DOHH2 (cell line): ENCODE results near the gene RMP24.
A peak's percentile ranks its signal among the peaks of the same experiment; 100 is the strongest.

ENCODE experiments used
- H3F3A ChIP-seq: fragments of 200-600 bp; sonication (generic), shearing (Covaris generic); 2 replicates; pipeline ENCODE4 v1.6.0; 2016; ENCODE audit warnings: antibody characterized with exemption, mild to moderate bottlenecking; ENCODE audit not compliant: control insufficient read depth, insufficient read depth
- H3K27ac ChIP-seq: fragments of 200-600 bp; sonication (generic); 2 replicates; pipeline ENCODE4 v1.5.1; 2014; ENCODE audit warnings: low read depth, mild to moderate bottlenecking, low read length, moderate library complexity
- H3K27me3 ChIP-seq: fragments of 200-600 bp; sonication (generic); 2 replicates; pipeline ENCODE4 v1.6.1; 2014; ENCODE audit warnings: mild to moderate bottlenecking, low read length, mixed read lengths; ENCODE audit not compliant: control insufficient read depth
- H3K36me3 ChIP-seq: fragments of 200-600 bp; sonication (generic); 2 replicates; pipeline ENCODE4 v1.6.1; 2014; ENCODE audit warnings: mild to moderate bottlenecking, low read length, moderate library complexity, mixed read lengths; ENCODE audit not compliant: control insufficient read depth
- H3K4me1 ChIP-seq: fragments of 200-600 bp; sonication (generic); 2 replicates; pipeline ENCODE4 v1.6.1; 2014; ENCODE audit warnings: mild to moderate bottlenecking, low read length, mixed read lengths; ENCODE audit not compliant: control insufficient read depth
- H3K4me2 ChIP-seq: fragments of 200-600 bp; sonication (generic); 2 replicates; pipeline ENCODE4 v1.6.0; 2014; ENCODE audit warnings: mild to moderate bottlenecking, low read length, moderate library complexity
- H3K4me3 ChIP-seq: fragments of 200-600 bp; sonication (generic); 2 replicates; pipeline ENCODE4 v1.5.1; 2014; ENCODE audit warnings: mild to moderate bottlenecking, low read length, mixed read lengths
- H3K79me2 ChIP-seq: fragments of 200-600 bp; sonication (generic); 2 replicates; pipeline ENCODE4 v1.6.1; 2014; ENCODE audit warnings: mild to moderate bottlenecking, low read length, mixed read lengths; ENCODE audit not compliant: control insufficient read depth
- H3K9me2 ChIP-seq: fragments of 200-600 bp; sonication (generic); replicated peaks from 2 replicates; pipeline ENCODE4 v1.6.1; 2014; ENCODE audit warnings: mild to moderate bottlenecking, low read length, mixed read lengths; ENCODE audit not compliant: control insufficient read depth
- H3K9me3 ChIP-seq: fragments of 200-600 bp; sonication (generic); 2 replicates; pipeline ENCODE4 v1.6.1; 2014; ENCODE audit warnings: antibody characterized with exemption, low read length, mixed read lengths; ENCODE audit not compliant: control insufficient read depth, insufficient read depth
- H4K20me1 ChIP-seq: fragments of 200-600 bp; sonication (generic); 2 replicates; pipeline ENCODE4 v1.6.0; 2014; ENCODE audit warnings: low read depth, mild to moderate bottlenecking, antibody characterized with exemption, low read length, moderate library complexity; ENCODE audit not compliant: control insufficient read depth, insufficient read depth
- EZH2phosphoT487 ChIP-seq: fragments of 200-600 bp; sonication (generic); IDR thresholded peaks from 2 replicates; pipeline ENCODE4 v1.6.1; 2017; ENCODE audit warnings: borderline replicate concordance, mild to moderate bottlenecking, antibody characterized with exemption, low read length, moderate library complexity, mixed read lengths
- TF ChIP-seq, protein P1 (sequence below): fragments of 200-600 bp; sonication (generic); IDR thresholded peaks from one replicate; pipeline ENCODE4 v1.5.1; 2014; ENCODE audit warnings: antibody characterized with exemption, mild to moderate bottlenecking, low read depth, low read length; ENCODE audit not compliant: poor library complexity, severe bottlenecking

Gene RMP24

DNA sequence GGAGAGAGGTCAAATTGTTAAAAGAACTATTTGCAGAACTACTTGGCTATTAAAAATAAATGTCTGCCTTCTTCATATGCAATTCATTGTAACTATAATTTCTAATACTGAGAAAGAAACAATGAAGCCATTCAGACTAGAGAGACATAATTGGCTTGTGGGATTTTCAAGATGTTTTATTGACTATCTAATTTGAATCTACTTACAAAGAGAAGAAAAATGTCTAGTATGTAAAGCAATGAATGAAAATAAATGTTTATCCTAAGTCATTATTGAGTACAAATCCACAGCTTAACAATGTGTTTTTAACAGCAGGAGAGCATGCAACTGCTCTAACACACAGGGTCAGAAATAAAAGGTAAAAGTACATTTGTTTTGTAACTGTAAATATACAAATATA is 19.2 kb downstream of the RMP24 start:
- Histone ChIP-seq H3K27me3 (no peaks in the 10 kb centered on the region), H3K4me2 (no peak overlapping the region), H3K4me3 (no peak overlapping the region), H3K4me1 (no peaks in the 10 kb centered on the region), H3K9me3 (no peaks in the 10 kb centered on the region), H3K9me2 (no peaks in the 10 kb centered on the region), H3K79me2 (no peaks in the 10 kb centered on the region), H3F3A (no peaks in the 10 kb centered on the region), H3K27ac (no peak overlapping the region), H3K36me3 (peaks cover 17% of the 10 kb centered on the region), H4K20me1 (no peaks in the 10 kb centered on the region)
- no peak for TF ChIP-seq EZH2phosphoT487
- TF ChIP-seq, protein P1, sequence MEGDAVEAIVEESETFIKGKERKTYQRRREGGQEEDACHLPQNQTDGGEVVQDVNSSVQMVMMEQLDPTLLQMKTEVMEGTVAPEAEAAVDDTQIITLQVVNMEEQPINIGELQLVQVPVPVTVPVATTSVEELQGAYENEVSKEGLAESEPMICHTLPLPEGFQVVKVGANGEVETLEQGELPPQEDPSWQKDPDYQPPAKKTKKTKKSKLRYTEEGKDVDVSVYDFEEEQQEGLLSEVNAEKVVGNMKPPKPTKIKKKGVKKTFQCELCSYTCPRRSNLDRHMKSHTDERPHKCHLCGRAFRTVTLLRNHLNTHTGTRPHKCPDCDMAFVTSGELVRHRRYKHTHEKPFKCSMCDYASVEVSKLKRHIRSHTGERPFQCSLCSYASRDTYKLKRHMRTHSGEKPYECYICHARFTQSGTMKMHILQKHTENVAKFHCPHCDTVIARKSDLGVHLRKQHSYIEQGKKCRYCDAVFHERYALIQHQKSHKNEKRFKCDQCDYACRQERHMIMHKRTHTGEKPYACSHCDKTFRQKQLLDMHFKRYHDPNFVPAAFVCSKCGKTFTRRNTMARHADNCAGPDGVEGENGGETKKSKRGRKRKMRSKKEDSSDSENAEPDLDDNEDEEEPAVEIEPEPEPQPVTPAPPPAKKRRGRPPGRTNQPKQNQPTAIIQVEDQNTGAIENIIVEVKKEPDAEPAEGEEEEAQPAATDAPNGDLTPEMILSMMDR = no peak

DNA sequence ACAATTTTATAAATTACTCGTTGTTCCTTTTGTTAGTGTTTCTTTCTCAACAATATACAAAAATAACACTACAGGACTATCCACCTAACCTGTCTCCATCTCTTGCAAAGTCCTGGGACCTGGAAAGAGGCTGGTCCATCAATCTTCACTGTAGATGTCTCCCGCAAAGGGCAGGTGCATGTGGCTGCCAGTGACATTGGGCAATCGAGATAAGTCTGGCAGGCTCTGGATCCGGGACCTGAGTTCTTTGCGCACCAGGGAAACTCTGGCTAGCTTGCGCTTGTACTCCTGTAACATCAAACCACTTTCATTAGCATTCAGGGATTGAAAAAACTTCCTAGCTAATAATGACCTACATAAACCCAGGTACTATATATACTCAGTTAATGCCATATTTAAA is 20.5 kb downstream of the RMP24 start:
- no peaks in the 10 kb centered on the region for H3K4me1 ChIP-seq
- H3K9me3 ChIP-seq = no peaks in the 10 kb centered on the region
- no peak overlapping the region for H3K27ac ChIP-seq
- H3K4me3 ChIP-seq = no peak overlapping the region
- H3K27me3 ChIP-seq = no peaks in the 10 kb centered on the region
- no peaks in the 10 kb centered on the region for H3F3A ChIP-seq
- no peaks in the 10 kb centered on the region for H3K9me2 ChIP-seq
- no peaks in the 10 kb centered on the region for H3K79me2 ChIP-seq
- H3K4me2 ChIP-seq = no peak overlapping the region
- TF ChIP-seq EZH2phosphoT487 = no peak
- TF ChIP-seq, protein P1 = no peak
- no peaks in the 10 kb centered on the region for H4K20me1 ChIP-seq
- H3K36me3 ChIP-seq = peaks cover 17% of the 10 kb centered on the region

DNA sequence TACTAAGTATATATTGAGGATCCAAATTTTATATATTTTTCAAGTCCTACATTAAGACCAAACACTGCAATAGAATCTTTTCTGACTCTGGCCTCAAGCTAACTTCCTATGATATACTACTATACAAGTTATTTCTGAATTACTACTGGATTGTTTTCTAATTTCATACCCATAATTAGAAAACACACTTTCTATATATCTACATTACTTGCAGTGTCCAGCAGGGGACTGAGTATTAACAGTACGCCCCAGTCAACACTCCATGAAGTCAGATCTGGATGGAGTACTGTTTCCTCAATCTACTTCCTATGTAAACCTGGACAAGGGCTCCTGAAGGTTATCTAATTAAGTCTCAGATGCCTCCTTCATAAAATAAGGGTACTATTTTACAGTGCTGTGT is 26.5 kb downstream of the RMP24 start:
- Histone ChIP-seq H3K79me2 (no peaks in the 10 kb centered on the region), H3K27me3 (no peaks in the 10 kb centered on the region), H3K4me2 (no peak overlapping the region), H3K36me3 (no peaks in the 10 kb centered on the region), H4K20me1 (no peaks in the 10 kb centered on the region), H3K9me3 (no peaks in the 10 kb centered on the region), H3K9me2 (no peaks in the 10 kb centered on the region), H3F3A (no peaks in the 10 kb centered on the region), H3K4me3 (no peak overlapping the region), H3K4me1 (no peaks in the 10 kb centered on the region), H3K27ac (no peak overlapping the region)
- TF ChIP-seq EZH2phosphoT487 = no peak
- TF ChIP-seq, protein P1 = peak; percentile 45

DNA sequence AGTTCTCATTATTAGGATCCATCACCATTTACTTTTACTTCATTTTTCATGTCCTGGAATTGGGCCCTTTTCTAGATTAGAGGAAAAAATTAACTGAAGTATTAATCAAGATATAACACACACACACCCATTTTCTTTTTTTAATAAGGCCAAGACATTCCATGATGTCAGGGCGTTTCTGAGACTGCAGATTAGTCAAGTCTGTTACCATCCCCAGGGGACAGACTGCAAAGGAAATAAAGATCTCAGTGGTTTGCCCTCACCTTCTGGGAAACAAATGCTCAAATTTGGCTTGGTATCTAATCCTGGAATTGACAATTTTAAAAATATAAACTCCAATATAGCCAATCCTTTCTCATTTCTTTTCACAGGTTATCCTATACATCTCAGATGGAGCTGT is 27.4 kb downstream of the RMP24 start:
- Histone ChIP-seq H3K27ac (no peak overlapping the region), H3K4me3 (no peak overlapping the region), H4K20me1 (no peaks in the 10 kb centered on the region), H3K79me2 (no peaks in the 10 kb centered on the region), H3F3A (no peaks in the 10 kb centered on the region), H3K4me2 (no peak overlapping the region), H3K9me2 (no peaks in the 10 kb centered on the region), H3K9me3 (no peaks in the 10 kb centered on the region), H3K36me3 (no peaks in the 10 kb centered on the region), H3K4me1 (no peaks in the 10 kb centered on the region), H3K27me3 (no peaks in the 10 kb centered on the region)
- TF ChIP-seq EZH2phosphoT487 = no peak
- TF ChIP-seq, protein P1 = no peak
